Measurements from ENCODE around the gene KCNJ5.

The KCNJ5 gene

DNA sequence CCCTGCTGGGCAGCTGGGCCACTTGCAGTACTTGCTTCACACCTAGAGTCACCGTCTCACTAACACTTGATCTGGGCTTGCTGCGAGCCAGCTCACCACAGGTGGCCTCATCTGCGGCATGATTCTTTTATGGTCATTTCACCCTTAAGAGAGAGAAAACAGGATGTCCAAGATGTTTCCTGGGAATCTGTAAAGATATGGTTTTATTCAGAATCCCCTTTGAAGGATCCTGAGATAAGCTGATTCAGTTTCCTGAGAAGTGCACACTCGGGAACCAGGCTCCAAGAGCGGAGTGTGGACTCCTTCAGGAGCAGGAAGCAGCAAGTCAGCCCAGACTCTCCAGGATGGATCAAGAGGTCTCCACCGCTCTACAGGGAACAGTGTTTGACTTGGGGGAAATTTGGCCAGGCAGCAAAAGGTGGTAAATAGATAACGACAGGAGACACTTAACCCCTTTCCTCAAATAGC, 73.3 kb downstream of the KCNJ5 start:
- no peak for DNase-seq

DNA sequence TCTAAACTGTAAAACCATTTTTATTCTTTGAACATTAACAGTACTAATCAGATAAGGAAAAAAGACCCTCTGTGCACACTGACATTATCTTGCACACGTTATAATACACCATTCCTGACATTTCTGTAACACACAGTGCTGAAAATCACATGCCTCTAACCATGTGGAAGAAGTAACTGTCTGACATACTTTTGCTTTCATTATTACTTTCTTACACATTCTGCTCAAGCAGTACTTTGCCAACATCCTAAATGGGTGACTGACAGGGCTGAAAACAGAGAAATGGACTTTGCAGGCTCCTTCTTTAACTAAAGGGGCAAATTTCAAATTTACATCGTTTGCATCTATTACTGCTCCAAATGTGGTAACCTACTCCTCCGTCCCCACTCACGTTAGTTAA, 74.3 kb downstream of the KCNJ5 start:
- DNase-seq: no peak

DNA sequence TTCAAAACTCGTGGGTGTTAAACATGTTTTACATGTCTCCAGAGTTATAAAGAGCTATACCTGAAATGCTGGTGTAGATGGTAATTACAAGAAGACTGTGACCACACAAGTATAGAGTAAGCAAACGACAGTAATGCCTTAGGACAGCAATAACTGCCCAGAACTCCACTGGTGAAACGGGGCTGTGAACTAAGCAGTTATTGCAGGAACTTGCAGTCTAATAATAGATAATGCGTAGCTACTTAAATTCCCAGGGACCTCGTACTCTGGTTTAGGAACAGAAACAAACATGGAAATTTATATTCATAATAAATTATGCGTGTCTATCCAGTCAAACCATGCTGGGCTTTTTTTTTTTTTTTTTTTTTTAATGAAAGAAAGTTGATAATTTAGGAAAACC, 76.4 kb downstream of the KCNJ5 start:
- no peak for DNase-seq

DNA sequence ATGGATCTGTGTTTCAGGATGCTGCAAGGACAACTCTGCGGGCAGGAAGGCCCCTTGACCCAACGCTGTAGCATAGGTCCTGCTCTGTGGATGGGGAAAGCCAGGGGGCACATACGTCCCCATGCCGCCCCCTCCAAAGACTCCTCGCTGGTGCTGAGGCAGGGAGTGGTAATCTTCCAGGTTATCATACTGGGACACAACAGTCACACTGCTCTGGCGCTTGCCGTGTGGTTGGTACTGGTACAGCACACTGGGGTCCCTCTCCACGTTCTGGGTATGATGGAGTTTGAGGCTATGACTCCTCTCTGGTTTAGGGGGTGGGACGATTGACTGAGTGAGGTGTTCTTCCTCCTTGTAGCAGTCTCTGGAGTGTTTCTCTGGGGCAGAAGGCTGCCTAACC, 77.8 kb downstream of the KCNJ5 start:
- no peak for DNase-seq
